Endothelial cell of umbilical vein (primary cell): Measurements from ENCODE around the gene GLRX. TPM values are rescaled to one million over a fixed set of nuclear protein-coding genes. Genes with fewer than 3 reads are reported as not detected.

Source experiments
- BruUV-seq: library from RNA; stranded (reverse); fragments of 400-500 nt; replicated peaks from 2 replicates; lab custom pipeline; 2021; lab: Mats Ljungman, UMichigan
- CTCF ChIA-PET: fragments of 300-600, 350-600 bp; sonication (Branson Sonifier 250); formaldehyde crosslinking; loops from one replicate; lab custom pipeline; 2021; ENCODE audit warnings: antibody characterized with exemption, inconsistent platforms; lab: Charles Lee
- POLR2A ChIA-PET: fragments of 300-600, 350-600 bp; sonication (Branson Sonifier 250); formaldehyde crosslinking; loops from one replicate; lab custom pipeline; 2021; ENCODE audit warnings: antibody characterized with exemption, inconsistent platforms; lab: Charles Lee
- DNase-seq: peaks from one replicate; pipeline ENCODE4 v3.0.0-alpha.2; 2011; ENCODE audit warnings: low read depth, low spot score
- FAIRE-seq: peaks from 2 replicates; lab custom pipeline; 2011; peaks lifted over from hg19 to GRCh38; lab: Jason Lieb, UNC
- H2AFZ ChIP-seq: 2 replicates; pipeline ENCODE4 v1.6.0; 2012; ENCODE audit warnings: low read depth, low read length, control low read depth, inconsistent platforms
- H3K27ac ChIP-seq: 2 replicates; pipeline ENCODE4 v1.5.1; 2011; ENCODE audit warnings: low read depth, mild to moderate bottlenecking, control low read depth, low read length, moderate library complexity; ENCODE audit not compliant: insufficient read depth
- H3K27me3 ChIP-seq, 2 experiments: 2 replicates each; pipeline versions ENCODE4 v1.6.0 to v1.6.1; 2011; ENCODE audit warnings: low read length in 2 of 2, mixed read lengths in 1 of 2; ENCODE audit not compliant: control insufficient read depth in 2 of 2, insufficient read depth in 2 of 2
- H3K36me3 ChIP-seq, 2 experiments: 2 replicates in 1 of 2; 3 replicates in 1 of 2; pipeline ENCODE4 v1.5.1; 2011; ENCODE audit warnings: low read length in 2 of 2, mild to moderate bottlenecking in 1 of 2, moderate library complexity in 1 of 2; ENCODE audit not compliant: control insufficient read depth in 2 of 2, insufficient read depth in 2 of 2; ENCODE audit errors: extremely low read depth in 1 of 2
- H3K4me1 ChIP-seq: 3 replicates; pipeline ENCODE4 v1.5.1; 2011; ENCODE audit warnings: mild to moderate bottlenecking, low read length; ENCODE audit not compliant: control insufficient read depth, insufficient read depth; ENCODE audit errors: extremely low read depth
- H3K4me2 ChIP-seq: 2 replicates; pipeline ENCODE4 v1.6.1; 2011; ENCODE audit warnings: low read length, control low read depth, mixed read lengths; ENCODE audit not compliant: insufficient read depth
- H3K4me3 ChIP-seq, 3 experiments: fragments of 200-600 bp in 1 of 3; sonication (generic), shearing (Covaris generic) in 1 of 3; replicated peaks in 1 of 3; 2 replicates each; pipeline ENCODE4 v1.5.1; 2011 to 2016; ENCODE audit warnings: control low read depth in 3 of 3, low read length in 3 of 3, mild to moderate bottlenecking in 2 of 3, inconsistent platforms in 1 of 3, low read depth in 1 of 3, moderate library complexity in 1 of 3; ENCODE audit not compliant: insufficient read depth in 1 of 3
- H3K79me2 ChIP-seq: 2 replicates; pipeline ENCODE4 v1.6.0; 2012; ENCODE audit warnings: low read length, inconsistent platforms; ENCODE audit not compliant: control insufficient read depth, insufficient read depth
- H3K9ac ChIP-seq: replicated peaks from 2 replicates; pipeline ENCODE3; 2011; ENCODE audit warnings: low read length, control low read depth; ENCODE audit not compliant: insufficient read depth; ENCODE audit errors: extremely low read depth
- H3K9me1 ChIP-seq: replicated peaks from 3 replicates; pipeline ENCODE4 v1.6.0; 2011; ENCODE audit warnings: mild to moderate bottlenecking, low read length; ENCODE audit not compliant: control insufficient read depth, insufficient read depth; ENCODE audit errors: extremely low read depth
- H3K9me3 ChIP-seq: replicated peaks from 2 replicates; pipeline ENCODE4 v1.5.1; 2012; ENCODE audit warnings: low read length, inconsistent platforms; ENCODE audit not compliant: control insufficient read depth, insufficient read depth
- H4K20me1 ChIP-seq: replicated peaks from 2 replicates; pipeline ENCODE3; 2011; ENCODE audit warnings: mild to moderate bottlenecking, low read length; ENCODE audit not compliant: control insufficient read depth, insufficient read depth; ENCODE audit errors: extremely low read depth
- CTCF ChIP-seq, 2 donors: IDR thresholded peaks; 1 replicate in 1 of 2; 2 replicates in 1 of 2; pipeline ENCODE4 v1.5.1; 2011; ENCODE audit warnings: low read length in 2 of 2, mild to moderate bottlenecking in 2 of 2, moderate library complexity in 2 of 2, control low read depth in 1 of 2, inconsistent platforms in 1 of 2, low read depth in 1 of 2; ENCODE audit not compliant: insufficient read depth in 1 of 2; ENCODE audit errors: extremely low read depth in 1 of 2
- FOS ChIP-seq: IDR thresholded peaks from 2 replicates; pipeline ENCODE4 v1.6.1; 2011; ENCODE audit warnings: mild to moderate bottlenecking, low read length, moderate library complexity, borderline replicate concordance; ENCODE audit not compliant: insufficient read depth
- GATA2 ChIP-seq: IDR thresholded peaks from 2 replicates; pipeline ENCODE4 v1.7.0; 2011; ENCODE audit warnings: low read depth, mild to moderate bottlenecking, moderate library complexity, mixed read lengths, low read length; ENCODE audit not compliant: insufficient read length, insufficient read depth
- JUN ChIP-seq: IDR thresholded peaks from 2 replicates; pipeline ENCODE4 v1.6.1; 2011; ENCODE audit warnings: borderline replicate concordance, low read depth; ENCODE audit not compliant: insufficient read length, insufficient read depth
- MAX ChIP-seq: IDR thresholded peaks from 2 replicates; pipeline ENCODE4 v1.6.1; 2011; ENCODE audit not compliant: insufficient read depth, insufficient read length
- MYC ChIP-seq: IDR thresholded peaks from one replicate; pipeline ENCODE4 v1.6.1; 2011; ENCODE audit warnings: mild to moderate bottlenecking, low read depth, low read length
- POLR2A ChIP-seq: IDR thresholded peaks from 2 replicates; pipeline ENCODE4 v1.6.1; 2012; ENCODE audit warnings: low read depth, mild to moderate bottlenecking, control low read depth, low read length
- POLR2AphosphoS5 ChIP-seq: IDR thresholded peaks from 2 replicates; pipeline ENCODE4 v1.6.1; 2012; ENCODE audit warnings: low read depth, mild to moderate bottlenecking, control low read depth, low read length, moderate library complexity; ENCODE audit not compliant: insufficient read depth
- dilution Hi-C: fragments of 300-500 bp; cut with MboI; formaldehyde crosslinking; loops from one replicate; pipeline ENCODE4 v1.15.0; 2019; ENCODE audit warnings: low sequenced_read_pairs; ENCODE audit not compliant: extremely low pct_ligation_motif_present
- intact Hi-C: fragments of 100-400 bp; cut with micrococcal nuclease; formaldehyde crosslinking; loops from one replicate; pipeline ENCODE4 v1.10.0; 2022
- polyA plus RNA-seq, 4 experiments: library from polyadenylated mRNA; depleted of rRNA in 3 of 4; stranded (reverse) in 3 of 4; unstranded in 1 of 4; fragments of >200 nt; gene quantifications; 2 replicates each; pipeline versions ENCODE4 v1.2.1 to v1.2.3, GENCODE V29; 2011 to 2012; ENCODE audit warnings: missing spikeins in 1 of 4
- total RNA-seq: library from RNA; stranded (reverse); gene quantifications from 2 replicates; pipeline ENCODE4 v1.2.3, GENCODE V29; 2021

The GLRX gene
- total and polyA plus RNA-seq, 2 donors (not counting 3 experiments of a cell fraction or from before 2014, with no cell fraction given) = 14.2 to 40.3 TPM

- FAIRE-seq (no peak), DNase-seq (no peak)
- BruUV-seq = no TSS peak
- H3K9me1 ChIP-seq = no peaks in the 10 kb centered on the region
- dilution Hi-C loops = no loop called here
- H3K27me3 ChIP-seq = no peaks in the 10 kb centered on the region
- H2AFZ ChIP-seq = no peak overlapping the region
- no peaks in the 10 kb centered on the region for H4K20me1 ChIP-seq
- CTCF ChIA-PET = interaction anchor here (1.6 kb wide), 1 partner anchor 17 kb away, joined by 3 read pairs; no protein-coding TSS in a partner anchor
- H3K27ac ChIP-seq = no peak overlapping the region
- intact Hi-C loops = no loop called here
- H3K4me2 ChIP-seq = no peak overlapping the region
- no peaks in the 10 kb centered on the region for H3K9me3 ChIP-seq
- POLR2A ChIA-PET = no interaction called here
- no peaks in the 10 kb centered on the region for H3K79me2 ChIP-seq
- TF ChIP-seq POLR2A (no peak), MYC (no peak), CTCF (IDR thresholded peaks at IDR 0.05; ENCODE audit: extremely low read depth in 1 of 2, insufficient read depth in 1 of 2, low read depth in 1 of 2, low read length in 2 of 2) (no peak), GATA2 (no peak), JUN (no peak), MAX (no peak), FOS (no peak), POLR2AphosphoS5 (no peak)
- no peaks in the 10 kb centered on the region for H3K36me3 ChIP-seq
- H3K4me1 ChIP-seq = no peaks in the 10 kb centered on the region
- H3K4me3 ChIP-seq = no peak overlapping the region
- no peak overlapping the region for H3K9ac ChIP-seq
These were observed 15.8 kb downstream of the GLRX start for GRCh38 chr5:95806687-95807086.
